SK-N-SH (cell line): ENCODE results near the gene COL9A3. TPM values are rescaled to one million over a fixed set of nuclear protein-coding genes. Genes with fewer than 3 reads are reported as not detected.

Experiments
- CTCF ChIA-PET: fragments of 300-600, 350-600 bp; formaldehyde crosslinking; extraction: SDS; loops from one replicate; lab custom pipeline; 2021; lab: Yijun Ruan, JAX
- POLR2A ChIA-PET: fragments of 350-600 bp; sonication (Branson Sonifier 250); formaldehyde crosslinking; extraction: SDS; loops from one replicate; lab custom pipeline; 2020; ENCODE audit warnings: antibody characterized with exemption, inconsistent platforms; lab: Yijun Ruan, JAX
- DNase-seq: peaks from one replicate; pipeline ENCODE4 v3.0.0; 2012
- H2AFZ ChIP-seq: fragments of 200-600 bp; sonication (generic); 2 replicates; pipeline ENCODE4 v1.8.1; 2016; ENCODE audit warnings: antibody characterized with exemption, mild to moderate bottlenecking, low read depth
- H3F3A ChIP-seq: fragments of 200-600 bp; sonication (generic); replicated peaks from 2 replicates; pipeline ENCODE3; 2016; ENCODE audit warnings: antibody characterized with exemption, mild to moderate bottlenecking; ENCODE audit not compliant: insufficient read depth
- H3K27ac ChIP-seq, 2 experiments: fragments of 200-500 bp in 1 of 2; fragments of 200-600 bp in 1 of 2; sonication (Bioruptor generic) in 1 of 2; sonication (generic), shearing (Covaris generic) in 1 of 2; 2 replicates each; pipeline versions ENCODE4 v1.5.1 to v1.6.1; 2014 to 2016; ENCODE audit warnings: low read depth in 2 of 2, inconsistent platforms in 1 of 2, low read length in 1 of 2, mild to moderate bottlenecking in 1 of 2, mixed read lengths in 1 of 2
- H3K27me3 ChIP-seq: fragments of 200-600 bp; sonication (generic), shearing (Covaris generic); 2 replicates; pipeline ENCODE4 v1.6.1; 2016; ENCODE audit warnings: mixed run types; ENCODE audit not compliant: insufficient read depth
- H3K36me3 ChIP-seq, 2 experiments: fragments of 200-500 bp in 1 of 2; fragments of 200-600 bp in 1 of 2; sonication (Bioruptor generic) in 1 of 2; sonication (generic) in 1 of 2; replicated peaks in 1 of 2; 2 replicates each; pipeline versions ENCODE3 to v1.5.1; 2014 to 2016; ENCODE audit warnings: low read length in 1 of 2, mild to moderate bottlenecking in 1 of 2; ENCODE audit not compliant: insufficient read depth in 2 of 2, control insufficient read depth in 1 of 2
- H3K4me1 ChIP-seq, 2 experiments: fragments of 200-500 bp in 1 of 2; fragments of 200-600 bp in 1 of 2; sonication (Bioruptor generic) in 1 of 2; sonication (generic), shearing (Covaris generic) in 1 of 2; 2 replicates each; pipeline versions ENCODE4 v1.5.1 to v1.6.1; 2014 to 2016; ENCODE audit warnings: low read depth in 1 of 2, low read length in 1 of 2, mixed run types in 1 of 2; ENCODE audit not compliant: insufficient read depth in 2 of 2, control insufficient read depth in 1 of 2
- H3K4me2 ChIP-seq: fragments of 200-600 bp; sonication (generic), shearing (Covaris generic); 2 replicates; pipeline ENCODE4 v1.6.1; 2017; ENCODE audit warnings: mixed run types
- H3K4me3 ChIP-seq, 2 experiments: fragments of 200-500 bp in 1 of 2; fragments of 200-600 bp in 1 of 2; sonication (Bioruptor generic) in 1 of 2; sonication (generic), shearing (Covaris generic) in 1 of 2; 2 replicates each; pipeline versions ENCODE4 v1.5.1 to v1.8.1; 2014 to 2016; ENCODE audit warnings: low read depth in 2 of 2, inconsistent platforms in 1 of 2, low read length in 1 of 2, mild to moderate bottlenecking in 1 of 2, mixed read lengths in 1 of 2, moderate library complexity in 1 of 2
- H3K79me2 ChIP-seq: fragments of 200-600 bp; sonication (generic); 2 replicates; pipeline ENCODE4 v1.8.1; 2017; ENCODE audit warnings: mild to moderate bottlenecking; ENCODE audit not compliant: insufficient read depth
- H3K9ac ChIP-seq: fragments of 200-600 bp; sonication (generic); 2 replicates; pipeline ENCODE4 v1.6.1; 2017; ENCODE audit warnings: mixed run types
- H3K9me2 ChIP-seq: fragments of 200-600 bp; sonication (generic); 2 replicates; pipeline ENCODE4 v1.6.1; 2017; ENCODE audit warnings: mixed run types
- H3K9me3 ChIP-seq: fragments of 200-600 bp; sonication (generic); 2 replicates; pipeline ENCODE4 v1.6.1; 2017; ENCODE audit warnings: mixed run types, mild to moderate bottlenecking, moderate library complexity
- H4K20me1 ChIP-seq: fragments of 200-600 bp; sonication (generic); 2 replicates; pipeline ENCODE4 v1.6.1; 2017; ENCODE audit warnings: mild to moderate bottlenecking, mixed run types; ENCODE audit not compliant: insufficient read depth
- CHD2 ChIP-seq: fragments of 150-350 bp; IDR thresholded peaks from 2 replicates; pipeline ENCODE4 v1.6.1; 2018; ENCODE audit warnings: low read length; ENCODE audit not compliant: partially characterized antibody
- FOSL2 ChIP-seq: IDR thresholded peaks from 2 replicates; pipeline ENCODE4 v1.4.0; 2012; ENCODE audit warnings: low read depth, mild to moderate bottlenecking, moderate library complexity, borderline replicate concordance
- MEF2A ChIP-seq: IDR thresholded peaks from 2 replicates; pipeline ENCODE4 v1.4.0; 2012; ENCODE audit warnings: low read depth, borderline replicate concordance
- RXRA ChIP-seq: IDR thresholded peaks from 2 replicates; pipeline ENCODE4 v1.4.0; 2012; ENCODE audit warnings: low read depth, mild to moderate bottlenecking, borderline replicate concordance
- SIN3A ChIP-seq: IDR thresholded peaks from 2 replicates; pipeline ENCODE4 v1.6.1; 2012; ENCODE audit warnings: low read depth, mild to moderate bottlenecking, low read length, moderate library complexity, borderline replicate concordance
- TEAD4 ChIP-seq: IDR thresholded peaks from 2 replicates; pipeline ENCODE4 v1.4.0; 2012; ENCODE audit warnings: mild to moderate bottlenecking, borderline replicate concordance; ENCODE audit not compliant: insufficient read depth
- WGBS: methylation state at CpG from one replicate; pipeline ENCODE4 v1.1.6; 2017; ENCODE audit warnings: low lambda C conversion rate; 5-methylcytosine and 5-hydroxymethylcytosine counted together
- polyA plus RNA-seq, 3 experiments: library from polyadenylated mRNA; depleted of rRNA; stranded (reverse); fragments of >200 nt; gene quantifications; 2 replicates each; pipeline ENCODE4 v1.2.3, GENCODE V29; 2012
- TF ChIP-seq, protein P1 (sequence below): fragments of 150-350 bp; IDR thresholded peaks from 2 replicates; pipeline ENCODE4 v1.6.1; 2016; ENCODE audit warnings: mild to moderate bottlenecking, low read depth, low read length
- TF ChIP-seq, protein P2 (sequence below): IDR thresholded peaks from 2 replicates; pipeline ENCODE4 v1.4.0; 2012; ENCODE audit warnings: low read depth, borderline replicate concordance
- TF ChIP-seq, protein P3 (sequence below): fragments of 150-350 bp; IDR thresholded peaks from 2 replicates; pipeline ENCODE4 v1.6.1; 2017; ENCODE audit warnings: antibody characterized with exemption, low read length, low read depth, borderline replicate concordance
- TF ChIP-seq, protein P4 (sequence below): IDR thresholded peaks from 2 replicates; pipeline ENCODE4 v1.4.0; 2012; ENCODE audit warnings: low read depth, borderline replicate concordance

Gene COL9A3
- polyA plus RNA-seq, 1 of the 3 experiments (the other 2 are of a cell fraction): 2.5 TPM

DNA sequence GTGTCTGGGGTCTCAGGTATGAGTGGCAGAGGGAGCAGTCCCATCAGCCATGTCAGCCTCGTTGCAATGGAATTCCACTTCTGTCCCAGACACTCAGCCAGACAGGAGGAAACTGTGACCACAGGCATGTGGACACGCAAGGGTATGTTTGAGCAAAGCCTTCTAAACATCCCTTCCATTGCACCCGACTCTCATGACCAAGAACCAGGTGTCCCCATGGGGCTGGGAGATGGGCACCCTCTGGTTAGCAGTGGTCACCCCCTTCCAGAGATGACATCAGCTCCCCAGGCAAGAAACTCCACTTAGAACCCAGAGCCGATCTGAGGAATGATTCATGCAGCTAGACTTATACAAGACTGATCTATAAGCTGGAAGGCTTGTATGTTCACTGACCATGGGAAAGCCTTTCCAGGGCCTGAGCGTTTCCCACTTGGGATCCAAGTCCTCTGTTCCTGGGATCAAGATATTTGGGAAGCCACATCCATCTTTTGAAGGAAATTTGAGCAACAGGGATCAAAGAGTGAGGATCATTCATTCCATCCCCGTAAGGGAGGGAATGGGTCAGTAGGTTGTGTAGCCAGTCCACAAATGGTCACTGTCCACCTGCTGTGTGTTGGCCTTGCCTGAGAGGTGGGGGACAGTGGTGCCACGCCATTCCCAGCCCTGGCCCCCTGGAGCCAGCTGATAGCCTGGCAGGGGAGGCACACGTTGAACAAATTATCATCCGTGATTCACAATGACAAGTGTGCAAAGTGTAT lies 24.5 kb upstream of the COL9A3 start:
- Histone ChIP-seq H3K36me3 (no peaks in the 10 kb centered on the region), H4K20me1 (0 out of 2 replicates have a peak, but pooled peaks cover 4% of the 10 kb centered on the region), H3K27me3 (no peaks in the 10 kb centered on the region), H3K4me1 (peaks cover 18 to 25% of the 10 kb centered on the region in 2 experiments; a peak in 3 of 4 replicates), H2AFZ (no peak overlapping the region), H3K9me2 (no peaks in the 10 kb centered on the region), H3K9me3 (no peaks in the 10 kb centered on the region), H3K27ac (peak overlapping the region in 1 of 2 experiments; percentile 7; a peak in 1 of 4 replicates), H3K79me2 (peaks cover 6% of the 10 kb centered on the region), H3K4me2 (no peak overlapping the region), H3K9ac (no peak overlapping the region), H3K4me3 (no peak overlapping the region), H3F3A (peaks cover 30% of the 10 kb centered on the region)
- 60% methylated on average over 7 of the region's 9 CpGs for WGBS
- no peak for DNase-seq
- ChIA-PET CTCF (interaction anchor here (0.6 to 9.4 kb wide), 60 partner anchors 9 to 389 kb away, joined by 3 to 162 read pairs (median 8); partner anchors contain the start of genes NTSR1, OGFR and SLCO4A1), POLR2A (interaction anchor here (0.6 to 0.7 kb wide), 2 partner anchors 118 to 150 kb away, joined by 3 read pairs; no protein-coding TSS in a partner anchor)
- TF ChIP-seq CHD2: no peak
- TF ChIP-seq MEF2A: no peak
- TF ChIP-seq SIN3A: no peak
- TF ChIP-seq FOSL2: no peak
- TF ChIP-seq, protein P1, sequence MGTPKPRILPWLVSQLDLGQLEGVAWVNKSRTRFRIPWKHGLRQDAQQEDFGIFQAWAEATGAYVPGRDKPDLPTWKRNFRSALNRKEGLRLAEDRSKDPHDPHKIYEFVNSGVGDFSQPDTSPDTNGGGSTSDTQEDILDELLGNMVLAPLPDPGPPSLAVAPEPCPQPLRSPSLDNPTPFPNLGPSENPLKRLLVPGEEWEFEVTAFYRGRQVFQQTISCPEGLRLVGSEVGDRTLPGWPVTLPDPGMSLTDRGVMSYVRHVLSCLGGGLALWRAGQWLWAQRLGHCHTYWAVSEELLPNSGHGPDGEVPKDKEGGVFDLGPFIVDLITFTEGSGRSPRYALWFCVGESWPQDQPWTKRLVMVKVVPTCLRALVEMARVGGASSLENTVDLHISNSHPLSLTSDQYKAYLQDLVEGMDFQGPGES: no peak
- TF ChIP-seq, protein P2, sequence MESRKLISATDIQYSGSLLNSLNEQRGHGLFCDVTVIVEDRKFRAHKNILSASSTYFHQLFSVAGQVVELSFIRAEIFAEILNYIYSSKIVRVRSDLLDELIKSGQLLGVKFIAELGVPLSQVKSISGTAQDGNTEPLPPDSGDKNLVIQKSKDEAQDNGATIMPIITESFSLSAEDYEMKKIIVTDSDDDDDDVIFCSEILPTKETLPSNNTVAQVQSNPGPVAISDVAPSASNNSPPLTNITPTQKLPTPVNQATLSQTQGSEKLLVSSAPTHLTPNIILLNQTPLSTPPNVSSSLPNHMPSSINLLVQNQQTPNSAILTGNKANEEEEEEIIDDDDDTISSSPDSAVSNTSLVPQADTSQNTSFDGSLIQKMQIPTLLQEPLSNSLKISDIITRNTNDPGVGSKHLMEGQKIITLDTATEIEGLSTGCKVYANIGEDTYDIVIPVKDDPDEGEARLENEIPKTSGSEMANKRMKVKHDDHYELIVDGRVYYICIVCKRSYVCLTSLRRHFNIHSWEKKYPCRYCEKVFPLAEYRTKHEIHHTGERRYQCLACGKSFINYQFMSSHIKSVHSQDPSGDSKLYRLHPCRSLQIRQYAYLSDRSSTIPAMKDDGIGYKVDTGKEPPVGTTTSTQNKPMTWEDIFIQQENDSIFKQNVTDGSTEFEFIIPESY: no peak
- TF ChIP-seq, protein P3, sequence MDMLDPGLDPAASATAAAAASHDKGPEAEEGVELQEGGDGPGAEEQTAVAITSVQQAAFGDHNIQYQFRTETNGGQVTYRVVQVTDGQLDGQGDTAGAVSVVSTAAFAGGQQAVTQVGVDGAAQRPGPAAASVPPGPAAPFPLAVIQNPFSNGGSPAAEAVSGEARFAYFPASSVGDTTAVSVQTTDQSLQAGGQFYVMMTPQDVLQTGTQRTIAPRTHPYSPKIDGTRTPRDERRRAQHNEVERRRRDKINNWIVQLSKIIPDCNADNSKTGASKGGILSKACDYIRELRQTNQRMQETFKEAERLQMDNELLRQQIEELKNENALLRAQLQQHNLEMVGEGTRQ: no peak
- TF ChIP-seq, protein P4, sequence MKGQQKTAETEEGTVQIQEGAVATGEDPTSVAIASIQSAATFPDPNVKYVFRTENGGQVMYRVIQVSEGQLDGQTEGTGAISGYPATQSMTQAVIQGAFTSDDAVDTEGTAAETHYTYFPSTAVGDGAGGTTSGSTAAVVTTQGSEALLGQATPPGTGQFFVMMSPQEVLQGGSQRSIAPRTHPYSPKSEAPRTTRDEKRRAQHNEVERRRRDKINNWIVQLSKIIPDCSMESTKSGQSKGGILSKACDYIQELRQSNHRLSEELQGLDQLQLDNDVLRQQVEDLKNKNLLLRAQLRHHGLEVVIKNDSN: no peak
- no peak for TF ChIP-seq RXRA
- TF ChIP-seq TEAD4: no peak
